K562 (cell line): Measurements from ENCODE around the gene VPS4A. TPM values are rescaled to one million over a fixed set of nuclear protein-coding genes. Genes with fewer than 3 reads are reported as not detected.

Experiments used
- BRD4 ChIP-seq: fragments of 200-600 bp; sonication (generic); IDR thresholded peaks from 2 replicates; pipeline ENCODE4 v1.6.1; 2017; ENCODE audit warnings: inconsistent platforms
- C11orf30 ChIP-seq: fragments of 450-650 bp; IDR thresholded peaks from 2 replicates; pipeline ENCODE4 v1.6.1; 2016; ENCODE audit warnings: low read depth, mild to moderate bottlenecking
- ERF ChIP-seq: fragments of 450-650 bp; formaldehyde crosslinking; IDR thresholded peaks from 2 replicates; pipeline ENCODE4 v1.4.0; 2020; ENCODE audit warnings: mild to moderate bottlenecking, mixed read lengths
- GABPA ChIP-seq: fragments of 200-800 bp; sonication (Bioruptor generic); conservative IDR thresholded peaks from 2 replicates; pipeline ENCODE4 v1.6.1; 2016; ENCODE audit warnings: low read depth, missing genetic modification characterization, missing compliant biosample characterization
- MAZ ChIP-seq, 2 experiments: fragments of 450-650 bp in 1 of 2; sonication (generic) in 1 of 2; formaldehyde crosslinking; IDR thresholded peaks in 1 of 2; conservative IDR thresholded peaks in 1 of 2; 2 replicates each; pipeline versions ENCODE4 v1.4.0 to v1.5.0; 2020; ENCODE audit warnings: mild to moderate bottlenecking in 1 of 2, missing genetic modification reagents in 1 of 2
- NFYB ChIP-seq: IDR thresholded peaks from 2 replicates; pipeline ENCODE4 v1.6.1; 2011; ENCODE audit warnings: mild to moderate bottlenecking, moderate library complexity; ENCODE audit not compliant: insufficient read length; ENCODE audit errors: extremely low read depth
- NONO ChIP-seq, 2 experiments: fragments of 200-400 bp in 1 of 2; fragments of 450-650 bp in 1 of 2; formaldehyde crosslinking in 1 of 2; IDR thresholded peaks; 2 replicates each; pipeline ENCODE4 v1.6.1; 2017; ENCODE audit warnings: low read depth in 2 of 2, mild to moderate bottlenecking in 2 of 2, moderate library complexity in 2 of 2, low read length in 1 of 2
- POLR2AphosphoS2 ChIP-seq: IDR thresholded peaks from 2 replicates; pipeline ENCODE4 v1.6.1; 2012; ENCODE audit warnings: low read length, improper control_type of control experiment
- SIN3B ChIP-seq: fragments of 450-650 bp; IDR thresholded peaks from 2 replicates; pipeline ENCODE4 v1.6.1; 2017; ENCODE audit warnings: low read depth, mild to moderate bottlenecking, moderate library complexity
- SP1 ChIP-seq: sonication (generic); formaldehyde crosslinking; IDR thresholded peaks from 2 replicates; pipeline ENCODE4 v1.8.1; 2022; ENCODE audit warnings: mild to moderate bottlenecking, missing genetic modification reagents
- TOE1 ChIP-seq, 2 experiments: fragments of 450-650 bp in 1 of 2; sonication (generic) in 1 of 2; formaldehyde crosslinking in 1 of 2; IDR thresholded peaks; 2 replicates each; pipeline versions ENCODE4 v1.7.1 to v1.8.0; 2016 to 2022; ENCODE audit warnings: borderline replicate concordance in 2 of 2, mild to moderate bottlenecking in 2 of 2, antibody characterized with exemption in 1 of 2, inconsistent platforms in 1 of 2, low read depth in 1 of 2, missing genetic modification reagents in 1 of 2, moderate library complexity in 1 of 2
- TRIM24 ChIP-seq, 2 experiments: fragments of 450-650 bp; IDR thresholded peaks; 2 replicates each; pipeline ENCODE4 v1.6.1; 2016
- U2AF1 ChIP-seq: fragments of 200-400 bp; formaldehyde crosslinking; optimal IDR thresholded peaks from 2 replicates; pipeline ENCODE3; 2017; ENCODE audit warnings: mild to moderate bottlenecking, low read depth, low read length, moderate library complexity
- U2AF2 ChIP-seq: fragments of 200-400 bp; formaldehyde crosslinking; optimal IDR thresholded peaks from 2 replicates; pipeline ENCODE3; 2017; ENCODE audit warnings: low read depth, mild to moderate bottlenecking, low read length
- ZBTB12 ChIP-seq: fragments of 250-450 bp; sonication (Bioruptor Pico); IDR thresholded peaks from 2 replicates; pipeline ENCODE4 v1.4.0; 2020
- ZNF12 ChIP-seq: sonication (generic); formaldehyde crosslinking; IDR thresholded peaks from 2 replicates; pipeline ENCODE4 v1.4.0; 2020; ENCODE audit warnings: mild to moderate bottlenecking, missing genetic modification reagents
- polyA plus RNA-seq, 8 experiments: library from polyadenylated mRNA; depleted of rRNA in 4 of 8; stranded (reverse) in 5 of 8; unstranded in 3 of 8; fragments of >200 nt; fragmentation: Nextera tagmentation in 2 of 8; fragmentation: Illumina TruSeq in 1 of 8; extraction: Ambion mirVana in 2 of 8; extraction: Trizol in 1 of 8; gene quantifications; 2 replicates each; pipeline versions ENCODE4 v1.2.1 to v1.2.3, GENCODE V29; 2011 to 2014; ENCODE audit warnings: inconsistent platforms in 1 of 8, missing spikeins in 1 of 8
- total RNA-seq, 7 experiments: library from RNA; depleted of rRNA in 6 of 7; stranded (reverse); fragments of >200 nt in 6 of 7; fragmentation: Illumina TruSeq in 2 of 7; extraction: Trizol in 2 of 7; gene quantifications; 2 replicates each; pipeline versions ENCODE4 v1.2.1 to v1.2.3, GENCODE V29; 2011 to 2021; ENCODE audit warnings: low replicate concordance in 1 of 7
- TF ChIP-seq, protein P1 (sequence below): fragments of 450-650 bp; IDR thresholded peaks from 2 replicates; pipeline ENCODE4 v1.6.1; 2016; ENCODE audit warnings: mild to moderate bottlenecking
- TF ChIP-seq, protein P2 (sequence below): IDR thresholded peaks from 3 replicates; pipeline ENCODE4 v1.6.1; 2011; ENCODE audit warnings: borderline replicate concordance, mild to moderate bottlenecking; ENCODE audit not compliant: insufficient read length, insufficient read depth
- TF ChIP-seq, protein P3 (sequence below): fragments of 450-650 bp; IDR thresholded peaks from 2 replicates; pipeline ENCODE4 v1.6.1; 2016

Gene VPS4A
- total and polyA plus RNA-seq, 9 of the 15 experiments (the other 6 are each of a cell fraction or from before 2014, with no cell fraction given): 7.6 to 45.4 (median 29.9) TPM

DNA sequence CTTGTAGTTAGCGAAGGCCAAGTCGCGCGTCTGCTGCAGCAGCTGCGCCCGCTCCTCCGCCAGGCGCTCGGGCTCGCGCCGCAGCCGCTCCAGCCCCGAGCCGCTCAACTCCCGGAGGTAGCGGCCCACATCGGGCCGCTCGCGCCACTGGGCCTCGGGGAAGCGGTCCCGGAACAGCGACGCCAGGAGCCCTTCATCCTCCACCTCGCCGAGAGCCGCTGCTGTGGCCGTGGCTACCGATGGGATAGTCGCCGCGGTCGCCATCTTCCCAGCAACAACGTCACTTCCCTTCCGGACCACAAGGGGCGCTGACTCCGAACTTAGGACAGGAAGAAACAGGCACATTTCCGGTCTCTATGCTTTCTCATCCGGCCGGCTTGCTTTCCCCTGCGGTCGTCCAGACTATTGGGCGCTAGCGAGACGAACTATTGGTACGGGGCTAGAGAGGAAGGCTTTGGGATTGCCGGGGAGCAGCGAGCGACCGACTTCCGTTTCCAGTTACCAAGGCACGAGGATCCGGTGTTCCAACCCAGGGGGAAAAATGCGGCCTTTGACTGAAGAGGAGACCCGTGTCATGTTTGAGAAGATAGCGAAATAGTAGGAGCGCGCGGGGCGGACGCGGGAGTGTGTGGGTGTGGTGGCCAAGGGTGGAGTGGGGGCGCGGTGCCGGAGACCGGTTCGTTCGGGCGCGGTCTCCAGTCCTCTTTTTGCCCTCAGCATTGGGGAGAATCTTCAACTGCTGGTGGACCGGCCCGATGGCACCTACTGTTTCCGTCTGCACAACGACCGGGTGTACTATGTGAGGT lies 28.3 kb downstream of the VPS4A start, which contains the start of the genes COG8 and NIP7 (continued):
- TF ChIP-seq, protein P1, sequence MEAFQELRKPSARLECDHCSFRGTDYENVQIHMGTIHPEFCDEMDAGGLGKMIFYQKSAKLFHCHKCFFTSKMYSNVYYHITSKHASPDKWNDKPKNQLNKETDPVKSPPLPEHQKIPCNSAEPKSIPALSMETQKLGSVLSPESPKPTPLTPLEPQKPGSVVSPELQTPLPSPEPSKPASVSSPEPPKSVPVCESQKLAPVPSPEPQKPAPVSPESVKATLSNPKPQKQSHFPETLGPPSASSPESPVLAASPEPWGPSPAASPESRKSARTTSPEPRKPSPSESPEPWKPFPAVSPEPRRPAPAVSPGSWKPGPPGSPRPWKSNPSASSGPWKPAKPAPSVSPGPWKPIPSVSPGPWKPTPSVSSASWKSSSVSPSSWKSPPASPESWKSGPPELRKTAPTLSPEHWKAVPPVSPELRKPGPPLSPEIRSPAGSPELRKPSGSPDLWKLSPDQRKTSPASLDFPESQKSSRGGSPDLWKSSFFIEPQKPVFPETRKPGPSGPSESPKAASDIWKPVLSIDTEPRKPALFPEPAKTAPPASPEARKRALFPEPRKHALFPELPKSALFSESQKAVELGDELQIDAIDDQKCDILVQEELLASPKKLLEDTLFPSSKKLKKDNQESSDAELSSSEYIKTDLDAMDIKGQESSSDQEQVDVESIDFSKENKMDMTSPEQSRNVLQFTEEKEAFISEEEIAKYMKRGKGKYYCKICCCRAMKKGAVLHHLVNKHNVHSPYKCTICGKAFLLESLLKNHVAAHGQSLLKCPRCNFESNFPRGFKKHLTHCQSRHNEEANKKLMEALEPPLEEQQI: peak; percentile 94
- peak; percentile 48; the same call in 1 of the 2 replicates for TF ChIP-seq ZNF12
- TF ChIP-seq BRD4: 0 out of 2 replicates have a peak, but pooled peaks have one; percentile 52
- TF ChIP-seq ERF: no peak; the same call in 1 of the 2 replicates
- TF ChIP-seq MAZ (CRISPR knock-in tag; conservative IDR thresholded peaks at IDR 0.05 in 1 of 2, IDR thresholded peaks at IDR 0.05 in 1 of 2): peak in 1 of 2 experiments; percentile 76; a peak in 2 of 4 replicates
- peak; percentile 53; the same call in 1 of the 2 replicates for TF ChIP-seq ZBTB12
- peak; percentile 90 for TF ChIP-seq SIN3B
- TF ChIP-seq GABPA (tag): peak; percentile 99
- TF ChIP-seq TRIM24 (IDR thresholded peaks at IDR 0.05): peak in 1 of 2 experiments; percentile 46; a peak in 2 of 4 replicates
- no peak for TF ChIP-seq U2AF1
- no peak for TF ChIP-seq U2AF2
- peak; percentile 97 for TF ChIP-seq C11orf30
- TF ChIP-seq, protein P2, sequence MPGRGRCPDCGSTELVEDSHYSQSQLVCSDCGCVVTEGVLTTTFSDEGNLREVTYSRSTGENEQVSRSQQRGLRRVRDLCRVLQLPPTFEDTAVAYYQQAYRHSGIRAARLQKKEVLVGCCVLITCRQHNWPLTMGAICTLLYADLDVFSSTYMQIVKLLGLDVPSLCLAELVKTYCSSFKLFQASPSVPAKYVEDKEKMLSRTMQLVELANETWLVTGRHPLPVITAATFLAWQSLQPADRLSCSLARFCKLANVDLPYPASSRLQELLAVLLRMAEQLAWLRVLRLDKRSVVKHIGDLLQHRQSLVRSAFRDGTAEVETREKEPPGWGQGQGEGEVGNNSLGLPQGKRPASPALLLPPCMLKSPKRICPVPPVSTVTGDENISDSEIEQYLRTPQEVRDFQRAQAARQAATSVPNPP: no peak
- TF ChIP-seq NONO (IDR thresholded peaks at IDR 0.05; ENCODE audit: low read depth in 2 of 2, low read length in 1 of 2): peak; percentile 41 to 50; a peak in 1 of 4 replicates
- peak; percentile 73; the same call in 1 of the 2 replicates for TF ChIP-seq SP1
- TF ChIP-seq NFYB: peak; percentile 3
- TF ChIP-seq, protein P3, sequence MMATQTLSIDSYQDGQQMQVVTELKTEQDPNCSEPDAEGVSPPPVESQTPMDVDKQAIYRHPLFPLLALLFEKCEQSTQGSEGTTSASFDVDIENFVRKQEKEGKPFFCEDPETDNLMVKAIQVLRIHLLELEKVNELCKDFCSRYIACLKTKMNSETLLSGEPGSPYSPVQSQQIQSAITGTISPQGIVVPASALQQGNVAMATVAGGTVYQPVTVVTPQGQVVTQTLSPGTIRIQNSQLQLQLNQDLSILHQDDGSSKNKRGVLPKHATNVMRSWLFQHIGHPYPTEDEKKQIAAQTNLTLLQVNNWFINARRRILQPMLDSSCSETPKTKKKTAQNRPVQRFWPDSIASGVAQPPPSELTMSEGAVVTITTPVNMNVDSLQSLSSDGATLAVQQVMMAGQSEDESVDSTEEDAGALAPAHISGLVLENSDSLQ: peak; percentile 69
- peak; percentile 78 for TF ChIP-seq TOE1 (IDR thresholded peaks at IDR 0.05; ENCODE audit: borderline replicate concordance)
- peak; percentile 86; the same call in 1 of the 2 replicates for TF ChIP-seq TOE1 (CRISPR knock-in tag; IDR thresholded peaks at IDR 0.05; ENCODE audit: borderline replicate concordance, low read depth)
- TF ChIP-seq POLR2AphosphoS2: peak; percentile 68; the same call in 1 of the 2 replicates
